Neutrophil (primary cell): Measurements from ENCODE around the gene SRSF2.
A peak's percentile ranks its signal among the peaks of the same experiment; 100 is the strongest.
"Not testable (repeated sequence)": the region's sequence is repeated elsewhere in the genome, so short reads cannot be mapped to it uniquely, and the experiment has no call there.

Experiments
- H3K27ac ChIP-seq: fragments of 200-600 bp; sonication (generic); 2 replicates; pipeline ENCODE4 v1.5.1; 2016; ENCODE audit warnings: mild to moderate bottlenecking, moderate library complexity
- H3K27me3 ChIP-seq: fragments of 200-600 bp; sonication (generic); 2 replicates; pipeline ENCODE4 v1.6.0; 2016; ENCODE audit warnings: mild to moderate bottlenecking
- H3K36me3 ChIP-seq: fragments of 200-600 bp; sonication (generic); 2 replicates; pipeline ENCODE4 v1.5.1; 2017
- H3K4me1 ChIP-seq, 2 experiments: fragments of 200-600 bp in 1 of 2; sonication (generic) in 1 of 2; 1 replicate in 1 of 2; 2 replicates in 1 of 2; pipeline versions ENCODE4 v1.5.1 to v1.6.1; 2013 to 2016; ENCODE audit warnings: low read depth in 1 of 2, low read length in 1 of 2, mild to moderate bottlenecking in 1 of 2, moderate library complexity in 1 of 2; ENCODE audit not compliant: control insufficient read depth in 1 of 2, insufficient read depth in 1 of 2
- H3K4me3 ChIP-seq, 2 experiments: fragments of 200-600 bp in 1 of 2; sonication (generic) in 1 of 2; 1 replicate in 1 of 2; 2 replicates in 1 of 2; pipeline ENCODE4 v1.5.1; 2013 to 2016; ENCODE audit warnings: low read depth in 1 of 2, low read length in 1 of 2, mild to moderate bottlenecking in 1 of 2, moderate library complexity in 1 of 2
- H3K9me3 ChIP-seq: fragments of 200-600 bp; sonication (generic); 2 replicates; pipeline ENCODE4 v1.5.1; 2016
- CTCF ChIP-seq: fragments of 200-600 bp; sonication (generic); IDR thresholded peaks from 2 replicates; pipeline ENCODE4 v1.5.1; 2016; ENCODE audit warnings: antibody characterized with exemption

SRSF2 gene

GRCh38 chr17:76742958-76743357 lies 5.8 kb upstream of the SRSF2 start:
- H3K4me1 ChIP-seq = peaks cover 10 to 14% of the 10 kb centered on the region in 2 experiments
- H3K36me3 ChIP-seq = peaks cover 56% of the 10 kb centered on the region
- H3K4me3 ChIP-seq = no peak overlapping the region
- H3K27me3 ChIP-seq = no peaks in the 10 kb centered on the region
- TF ChIP-seq CTCF = no peak
- no peak overlapping the region for H3K27ac ChIP-seq
- H3K9me3 ChIP-seq = no peaks in the 10 kb centered on the region

GRCh38 chr17:76740329-76741118 lies 3.4 kb upstream of the SRSF2 start:
- H3K9me3 ChIP-seq = no peaks in the 10 kb centered on the region
- H3K4me1 ChIP-seq = peaks cover 18 to 21% of the 10 kb centered on the region in 2 experiments
- no peak overlapping the region for H3K27ac ChIP-seq
- no peaks in the 10 kb centered on the region for H3K27me3 ChIP-seq
- no peak for TF ChIP-seq CTCF
- no peak overlapping the region for H3K4me3 ChIP-seq
- peaks cover 39% of the 10 kb centered on the region for H3K36me3 ChIP-seq

- not testable (repeated sequence) for H3K27ac ChIP-seq, H3K9me3 ChIP-seq, H3K27me3 ChIP-seq, H3K4me3 ChIP-seq
- peaks cover 27 to 30% of the 10 kb centered on the region in 2 experiments for H3K4me1 ChIP-seq
- H3K36me3 ChIP-seq = peaks cover 36% of the 10 kb centered on the region
Measured at GRCh38 chr17:76739568-76740115, 2.5 kb upstream of the SRSF2 start.

GRCh38 chr17:76738468-76738850 lies 1.3 kb upstream of the SRSF2 start:
- Histone ChIP-seq H3K36me3 (peaks cover 36% of the 10 kb centered on the region), H3K27ac (peak overlapping the region; percentile 96), H3K27me3 (no peaks in the 10 kb centered on the region), H3K9me3 (no peaks in the 10 kb centered on the region), H3K4me1 (peaks cover 39 to 41% of the 10 kb centered on the region in 2 experiments), H3K4me3 (peak overlapping the region; percentile 92)
- no peak for TF ChIP-seq CTCF

GRCh38 chr17:76737676-76738467 lies 741 bp upstream of the SRSF2 start, which contains the start of gene MFSD11:
MFSD11 (plus strand) TSS chr17:76738119; CDS start chr17:76738353, 234 bp downstream.
- peak within 1 kb of the TSS; percentile 96 for H3K27ac ChIP-seq
- TF ChIP-seq CTCF = peak; percentile 36
- no peaks in the 10 kb centered on the region for H3K9me3 ChIP-seq
- H3K4me1 ChIP-seq = peaks cover 45 to 47% of the 10 kb centered on the region in 2 experiments
- H3K36me3 ChIP-seq = peaks cover 36% of the 10 kb centered on the region
- no peaks in the 10 kb centered on the region for H3K27me3 ChIP-seq
- peak within 1 kb of the TSS; percentile 92 for H3K4me3 ChIP-seq
